Islet precursor cell (in vitro differentiated cells): ENCODE measurements around the gene PLP1.
"Not testable (repeated sequence)": the region's sequence is repeated elsewhere in the genome, so short reads cannot be mapped to it uniquely, and the experiment has no call there.

ENCODE experiments used
- DNase-seq: peaks from one replicate; pipeline ENCODE4 v3.0.0-alpha.2; 2018

PLP1 gene

GRCh38 chrX:103781706-103782105 lies 5.1 kb downstream of the PLP1 start:
- no peak for DNase-seq

GRCh38 chrX:103782640-103783039 lies 6.0 kb downstream of the PLP1 start:
- peak; percentile 95 for DNase-seq

- no peak for DNase-seq
Measured at GRCh38 chrX:103783196-103783595, 6.6 kb downstream of the PLP1 start.

GRCh38 chrX:103783971-103784370 lies 7.3 kb downstream of the PLP1 start:
- no peak for DNase-seq

- no peak for DNase-seq
Measured at GRCh38 chrX:103789004-103789403, 12.4 kb downstream of the PLP1 start.

GRCh38 chrX:103791228-103791627 lies 14.6 kb downstream of the PLP1 start:
- no peak for DNase-seq

GRCh38 chrX:103791826-103792485 lies 15.3 kb downstream of the PLP1 start:
- no peak for DNase-seq

GRCh38 chrX:103792916-103793544 lies 16.4 kb downstream of the PLP1 start:
- DNase-seq: no peak

- DNase-seq: no peak
Measured at GRCh38 chrX:103793545-103793940, 16.9 kb downstream of the PLP1 start.

GRCh38 chrX:103794119-103794518 lies 17.5 kb downstream of the PLP1 start:
- no peak for DNase-seq

GRCh38 chrX:103797691-103798090 lies 21.1 kb downstream of the PLP1 start:
- DNase-seq: no peak

GRCh38 chrX:103800318-103800717 lies 23.7 kb downstream of the PLP1 start:
- DNase-seq: no peak

- DNase-seq: no peak
Measured at GRCh38 chrX:103805860-103806259, 29.2 kb downstream of the PLP1 start.

GRCh38 chrX:103806862-103807474 lies 30.3 kb downstream of the PLP1 start:
- DNase-seq: peak; percentile 52

GRCh38 chrX:103811858-103812257 lies 35.2 kb downstream of the PLP1 start:
- peak; percentile 71 for DNase-seq

GRCh38 chrX:103817101-103817500 lies 40.5 kb downstream of the PLP1 start:
- DNase-seq: not testable (repeated sequence)

- no peak for DNase-seq
Measured at GRCh38 chrX:103817502-103817901, 40.9 kb downstream of the PLP1 start.

GRCh38 chrX:103818842-103819619 lies 42.4 kb downstream of the PLP1 start:
- no peak for DNase-seq

GRCh38 chrX:103820802-103821201 lies 44.2 kb downstream of the PLP1 start:
- not testable (repeated sequence) for DNase-seq

- no peak for DNase-seq
Measured at GRCh38 chrX:103823591-103823990, 47.0 kb downstream of the PLP1 start.

- no peak for DNase-seq
Measured at GRCh38 chrX:103825881-103826280, 49.2 kb downstream of the PLP1 start.

- no peak for DNase-seq
Measured at GRCh38 chrX:103828529-103828928, 51.9 kb downstream of the PLP1 start.

- DNase-seq: no peak
Measured at GRCh38 chrX:103830848-103831247, 54.2 kb downstream of the PLP1 start.
